Progenitor cell of endocrine pancreas (in vitro differentiated cells): ENCODE measurements around the gene SPINT4. TPM values are rescaled to one million over a fixed set of nuclear protein-coding genes. Genes with fewer than 3 reads are reported as not detected.

Experiments used
- DNase-seq: peaks from one replicate; pipeline ENCODE4 v3.0.0; 2021; ENCODE audit warnings: low spot score; ENCODE audit not compliant: unreplicated experiment
- H3K27ac Mint-ChIP-seq: 2 replicates; pipeline ENCODE4 v1.8.0; 2021; ENCODE audit warnings: mild to moderate bottlenecking, moderate library complexity, mixed read lengths
- H3K27me3 Mint-ChIP-seq: 2 replicates; pipeline ENCODE4 v1.8.0; 2021; ENCODE audit warnings: mixed read lengths
- H3K36me3 Mint-ChIP-seq: 2 replicates; pipeline ENCODE4 v1.8.0; 2022; ENCODE audit warnings: mixed read lengths; ENCODE audit not compliant: insufficient read depth
- H3K4me1 Mint-ChIP-seq: 2 replicates; pipeline ENCODE4 v1.8.0; 2021; ENCODE audit warnings: low read depth, mixed read lengths
- H3K4me3 Mint-ChIP-seq: 2 replicates; pipeline ENCODE4 v1.8.0; 2021; ENCODE audit warnings: low read depth, mild to moderate bottlenecking, moderate library complexity, mixed read lengths
- H3K9me3 Mint-ChIP-seq: 2 replicates; pipeline ENCODE4 v1.8.0; 2021; ENCODE audit warnings: low read depth, mixed read lengths
- CTCF ChIP-seq: fragments of 200-600 bp; sonication (generic); IDR thresholded peaks from one replicate; pipeline ENCODE4 v1.5.0; 2021; ENCODE audit warnings: antibody characterized with exemption, mild to moderate bottlenecking; ENCODE audit not compliant: unreplicated experiment
- total RNA-seq: library from RNA; stranded (reverse); gene quantifications from 2 replicates; pipeline ENCODE4 v1.2.1, GENCODE V29; 2021

The SPINT4 gene
- total RNA-seq, 1 donor from 2014 or later, result not detected

DNA sequence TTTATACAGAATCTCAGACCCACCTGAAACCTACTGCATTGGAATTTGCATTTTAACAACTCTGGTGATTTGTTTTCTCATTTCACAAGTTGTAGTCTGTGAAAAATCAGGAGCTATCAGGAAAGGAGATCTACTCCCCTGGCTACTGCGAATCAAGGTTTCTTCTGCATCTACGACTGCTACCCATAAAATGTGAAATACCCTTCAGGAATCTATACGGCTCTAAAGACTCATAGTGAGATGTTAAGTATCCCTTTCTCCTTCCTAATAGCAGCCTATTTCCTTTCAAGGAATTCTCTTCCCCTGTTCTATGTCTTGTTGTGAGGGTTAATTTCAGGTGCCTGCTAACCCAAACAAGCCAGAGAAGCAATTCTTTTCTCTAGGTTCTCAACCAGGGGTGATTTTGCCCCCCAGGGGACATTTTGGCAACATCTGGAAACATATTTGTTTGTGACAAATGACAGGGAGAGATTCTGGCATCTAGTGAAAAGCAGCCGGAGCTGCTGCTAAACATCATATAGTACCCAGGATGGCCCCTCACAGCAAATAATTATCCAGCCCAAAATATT is 43.2 kb downstream of the SPINT4 start:
- TF ChIP-seq CTCF, result no peak
- Mint-ChIP-seq H3K4me3 (no peak overlapping the region), H3K27me3 (peaks cover 17% of the 10 kb centered on the region), H3K36me3 (no peaks in the 10 kb centered on the region), H3K9me3 (peaks cover 4% of the 10 kb centered on the region), H3K4me1 (peaks cover 1% of the 10 kb centered on the region), H3K27ac (no peak overlapping the region)
- DNase-seq, result no peak

DNA sequence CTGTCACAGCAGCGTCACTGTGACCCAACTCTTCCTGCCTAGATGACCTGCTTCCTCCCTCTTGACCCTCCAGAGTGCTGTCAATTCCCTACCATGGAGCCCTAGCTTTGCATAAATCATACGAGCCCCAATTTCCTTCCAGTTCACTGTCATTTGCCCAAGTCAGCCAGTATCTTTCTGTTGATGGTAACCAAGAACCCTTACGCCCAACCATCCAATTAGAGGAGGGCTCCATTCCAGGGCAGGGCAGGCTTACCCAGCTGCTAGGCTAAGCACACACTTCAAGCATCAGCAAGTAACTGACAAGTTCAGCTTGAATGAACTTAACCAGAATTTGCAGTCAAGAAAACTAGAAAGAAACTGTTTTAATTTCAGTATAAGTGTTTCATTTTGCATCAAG is 43.8 kb downstream of the SPINT4 start:
- Mint-ChIP-seq H3K27me3 (peaks cover 17% of the 10 kb centered on the region), H3K36me3 (no peaks in the 10 kb centered on the region), H3K27ac (no peak overlapping the region), H3K4me3 (no peak overlapping the region), H3K9me3 (no peaks in the 10 kb centered on the region), H3K4me1 (peaks cover 5% of the 10 kb centered on the region)
- TF ChIP-seq CTCF, result no peak
- DNase-seq, result no peak

GRCh38 chr20:45768479-45768878 is 46.3 kb downstream of the SPINT4 start:
- no peak for TF ChIP-seq CTCF
- no peaks in the 10 kb centered on the region for H3K9me3 Mint-ChIP-seq

DNA sequence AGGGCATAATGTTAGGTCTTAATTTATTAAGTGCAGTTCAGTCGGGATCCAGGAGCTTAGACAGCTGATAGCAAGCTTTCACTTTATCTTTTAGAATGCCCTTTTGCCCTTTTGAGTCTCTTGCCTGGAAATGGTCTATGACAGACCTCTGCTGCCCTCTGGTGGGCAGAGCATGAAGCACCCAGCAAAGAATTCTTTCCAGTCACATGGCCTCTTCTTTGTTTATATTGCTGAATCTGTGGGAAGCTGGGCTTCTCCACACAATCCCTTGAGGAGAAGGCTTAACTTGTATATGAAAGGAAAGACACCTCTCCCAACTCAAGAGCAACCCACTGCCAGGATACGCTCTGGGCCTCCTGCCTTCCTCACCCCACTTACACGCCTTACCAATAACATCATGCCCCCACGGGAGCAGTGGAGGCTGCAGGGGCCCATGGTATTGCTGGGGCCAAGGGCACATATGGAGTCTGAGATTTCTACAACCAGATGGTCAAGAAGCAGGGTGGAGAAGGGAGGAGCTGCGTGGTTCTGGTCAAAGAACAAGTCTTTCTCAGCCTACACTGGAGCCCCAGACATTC is 49.1 kb downstream of the SPINT4 start:
- peaks cover 10% of the 10 kb centered on the region for H3K4me1 Mint-ChIP-seq
- peak; percentile 98 for TF ChIP-seq CTCF
- peaks cover 1% of the 10 kb centered on the region for H3K27me3 Mint-ChIP-seq
- no peaks in the 10 kb centered on the region for H3K36me3 Mint-ChIP-seq
- H3K4me3 Mint-ChIP-seq, result no peak overlapping the region
- DNase-seq, result peak; percentile 80
- H3K9me3 Mint-ChIP-seq, result no peaks in the 10 kb centered on the region
- H3K27ac Mint-ChIP-seq, result peak overlapping the region; percentile 87

More at GRCh38 chr20:45768479-45768878, 46.3 kb downstream of the SPINT4 start:
- Mint-ChIP-seq H3K4me3 (no peak overlapping the region), H3K27ac (no peak overlapping the region), H3K4me1 (peaks cover 11% of the 10 kb centered on the region), H3K36me3 (no peaks in the 10 kb centered on the region), H3K27me3 (peaks cover 14% of the 10 kb centered on the region)
- DNase-seq, result no peak

DNA sequence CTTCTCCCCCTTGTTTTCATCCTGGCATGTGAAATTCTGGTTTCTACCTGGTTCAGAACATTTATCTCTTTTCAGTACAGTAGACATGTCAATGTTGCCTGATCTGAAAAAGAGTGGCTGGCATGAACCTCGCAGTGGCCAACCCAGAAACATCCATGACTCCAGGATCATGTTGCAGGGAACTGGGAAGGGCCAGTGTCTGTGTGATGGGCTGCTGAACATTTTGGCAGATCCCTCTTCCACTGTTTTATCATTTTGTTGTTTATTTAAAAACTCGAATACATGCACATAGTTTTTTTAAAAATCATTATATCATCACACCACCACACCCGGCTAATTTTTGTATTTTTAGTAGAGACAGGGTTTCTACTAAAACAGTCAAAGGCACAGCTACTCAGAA is 50.5 kb downstream of the SPINT4 start:
- Mint-ChIP-seq H3K4me1 (peaks cover 10% of the 10 kb centered on the region), H3K4me3 (no peak overlapping the region), H3K9me3 (no peaks in the 10 kb centered on the region), H3K27me3 (no peaks in the 10 kb centered on the region), H3K36me3 (no peaks in the 10 kb centered on the region), H3K27ac (no peak overlapping the region)
- no peak for TF ChIP-seq CTCF
- no peak for DNase-seq
